ENCODE measurements around the gene SLC25A36.

DNA sequence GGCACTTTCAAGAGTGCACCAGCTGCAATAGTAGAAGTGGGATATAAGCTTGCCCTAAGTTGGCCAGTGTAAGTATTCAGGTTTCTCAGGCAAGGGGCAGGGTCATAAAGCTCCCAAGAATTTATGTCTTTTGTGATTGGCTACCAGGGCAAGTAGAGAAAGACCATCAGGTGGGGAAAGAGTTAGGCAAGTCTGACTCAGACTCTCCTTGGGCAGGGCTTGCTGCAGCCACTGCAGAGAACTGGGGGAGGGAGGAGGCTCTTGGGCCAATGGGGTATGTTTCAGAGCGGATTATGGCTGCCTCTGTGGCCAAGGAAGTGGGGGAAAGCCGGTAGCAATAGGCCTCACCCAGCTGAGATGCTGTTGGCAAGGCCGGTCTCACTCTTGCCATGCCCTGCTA is 44.6 kb upstream of the SLC25A36 start:
- TF ChIP-seq POLR2AphosphoS5 (IDR thresholded peaks at IDR 0.05): no peak
- TF ChIP-seq, protein P1, sequence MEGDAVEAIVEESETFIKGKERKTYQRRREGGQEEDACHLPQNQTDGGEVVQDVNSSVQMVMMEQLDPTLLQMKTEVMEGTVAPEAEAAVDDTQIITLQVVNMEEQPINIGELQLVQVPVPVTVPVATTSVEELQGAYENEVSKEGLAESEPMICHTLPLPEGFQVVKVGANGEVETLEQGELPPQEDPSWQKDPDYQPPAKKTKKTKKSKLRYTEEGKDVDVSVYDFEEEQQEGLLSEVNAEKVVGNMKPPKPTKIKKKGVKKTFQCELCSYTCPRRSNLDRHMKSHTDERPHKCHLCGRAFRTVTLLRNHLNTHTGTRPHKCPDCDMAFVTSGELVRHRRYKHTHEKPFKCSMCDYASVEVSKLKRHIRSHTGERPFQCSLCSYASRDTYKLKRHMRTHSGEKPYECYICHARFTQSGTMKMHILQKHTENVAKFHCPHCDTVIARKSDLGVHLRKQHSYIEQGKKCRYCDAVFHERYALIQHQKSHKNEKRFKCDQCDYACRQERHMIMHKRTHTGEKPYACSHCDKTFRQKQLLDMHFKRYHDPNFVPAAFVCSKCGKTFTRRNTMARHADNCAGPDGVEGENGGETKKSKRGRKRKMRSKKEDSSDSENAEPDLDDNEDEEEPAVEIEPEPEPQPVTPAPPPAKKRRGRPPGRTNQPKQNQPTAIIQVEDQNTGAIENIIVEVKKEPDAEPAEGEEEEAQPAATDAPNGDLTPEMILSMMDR (IDR thresholded peaks at IDR 0.05): no peak
- no peak for TF ChIP-seq POLR2A (IDR thresholded peaks at IDR 0.05)
